GM23248 (cell line): ENCODE data around the gene TMED3.

ENCODE experiments used
- EZH2 ChIP-seq: fragments of 200-600 bp; sonication (generic); IDR thresholded peaks from 2 replicates; pipeline ENCODE4 v1.6.1; 2018; ENCODE audit warnings: antibody characterized with exemption, mild to moderate bottlenecking; ENCODE audit not compliant: insufficient read depth, poor library complexity, severe bottlenecking
- EZH2phosphoT487 ChIP-seq: fragments of 200-600 bp; sonication (generic); IDR thresholded peaks from 2 replicates; pipeline ENCODE4 v1.6.1; 2018; ENCODE audit warnings: antibody characterized with exemption, moderate library complexity, mild to moderate bottlenecking, low read depth; ENCODE audit not compliant: insufficient read depth

DNA sequence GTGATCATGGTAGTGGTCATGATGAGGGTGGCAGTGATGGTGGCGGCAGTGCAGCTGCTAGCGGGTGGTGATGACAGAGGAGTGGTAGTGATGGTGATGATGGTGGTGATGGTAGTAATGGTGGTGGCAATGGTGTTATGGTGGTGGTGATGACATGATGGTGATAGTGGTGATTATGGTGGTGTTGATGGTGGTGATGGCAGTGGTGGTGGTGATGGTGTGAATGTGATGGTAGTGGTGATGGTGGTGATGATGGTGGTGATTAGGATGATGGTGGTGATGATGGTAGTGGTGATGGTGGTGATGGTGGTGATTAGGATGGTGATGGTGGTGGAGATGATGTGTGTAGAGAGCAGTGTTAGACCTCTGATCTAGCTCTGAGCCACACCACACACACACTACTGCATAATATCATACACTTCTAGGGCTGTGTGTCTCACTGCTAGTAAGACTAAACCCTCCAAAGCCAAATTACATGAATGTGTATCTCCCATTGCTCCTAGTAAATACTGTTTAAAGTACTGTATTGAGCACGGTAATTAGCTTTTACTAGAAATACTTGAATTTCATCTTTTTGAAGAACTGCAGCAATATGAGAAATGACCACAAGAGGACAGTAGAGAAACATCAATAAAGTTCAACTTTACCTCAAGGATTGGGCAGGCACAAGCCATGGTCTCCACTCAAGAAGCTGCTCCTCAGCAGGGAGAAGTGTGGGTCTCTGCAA is 28.8 kb downstream of the TMED3 start:
- TF ChIP-seq EZH2 (no peak), EZH2phosphoT487 (no peak)
